ENCODE measurements around the gene C18orf63. TPM values are rescaled to one million over a fixed set of nuclear protein-coding genes. Genes with fewer than 3 reads are reported as not detected.

Gene C18orf63
- total RNA-seq, 2 donors from 2014 or later, result not detected

GRCh38 chr18:74273394-74273793 lies 42.2 kb upstream of the C18orf63 start:
- no peak for DNase-seq (ENCODE audit: low spot score)
- no peak for TF ChIP-seq CTCF (IDR thresholded peaks at IDR 0.05)
- ATAC-seq (ENCODE audit: insufficient number of reproducible peaks, low FRiP score, low read depth), result no peak
- Histone ChIP-seq H3K9me3 (no peaks in the 10 kb centered on the region), H3K27me3 (replicated peaks; ENCODE audit: insufficient read depth) (no peaks in the 10 kb centered on the region), H3K4me1 (ENCODE audit: control insufficient read depth in 1 of 2, low read depth in 2 of 2) (no peaks in the 10 kb centered on the region), H3K4me3 (no peak overlapping the region), H3K36me3 (peaks cover 3% of the 10 kb centered on the region), H3K27ac (no peak overlapping the region)

- H3K36me3 ChIP-seq, result peaks cover 3% of the 10 kb centered on the region
- H3K27ac ChIP-seq, result no peak overlapping the region
- no peak for TF ChIP-seq CTCF (IDR thresholded peaks at IDR 0.05)
- DNase-seq (ENCODE audit: low spot score) (no peak), ATAC-seq (ENCODE audit: insufficient number of reproducible peaks, low FRiP score, low read depth) (no peak)
- H3K27me3 ChIP-seq (replicated peaks; ENCODE audit: insufficient read depth), result no peaks in the 10 kb centered on the region
- no peaks in the 10 kb centered on the region for H3K4me1 ChIP-seq (ENCODE audit: control insufficient read depth in 1 of 2, low read depth in 2 of 2)
- no peak overlapping the region for H3K4me3 ChIP-seq
- H3K9me3 ChIP-seq, result no peaks in the 10 kb centered on the region
Measured at GRCh38 chr18:74274700-74275099, 40.9 kb upstream of the C18orf63 start.

GRCh38 chr18:74275736-74276135 lies 39.9 kb upstream of the C18orf63 start:
- peaks cover 3% of the 10 kb centered on the region for H3K36me3 ChIP-seq
- no peak for TF ChIP-seq CTCF (IDR thresholded peaks at IDR 0.05)
- no peaks in the 10 kb centered on the region for H3K27me3 ChIP-seq (replicated peaks; ENCODE audit: insufficient read depth)
- no peak overlapping the region for H3K27ac ChIP-seq
- H3K4me1 ChIP-seq (ENCODE audit: control insufficient read depth in 1 of 2, low read depth in 2 of 2), result no peaks in the 10 kb centered on the region
- no peak for DNase-seq (ENCODE audit: low spot score)
- H3K9me3 ChIP-seq, result no peaks in the 10 kb centered on the region
- no peak for ATAC-seq (ENCODE audit: insufficient number of reproducible peaks, low FRiP score, low read depth)
- H3K4me3 ChIP-seq, result no peak overlapping the region

GRCh38 chr18:74276609-74277008 lies 39.0 kb upstream of the C18orf63 start:
- H3K9me3 ChIP-seq, result no peaks in the 10 kb centered on the region
- DNase-seq (ENCODE audit: low spot score), result no peak
- H3K27me3 ChIP-seq (replicated peaks; ENCODE audit: insufficient read depth), result no peaks in the 10 kb centered on the region
- H3K4me1 ChIP-seq (ENCODE audit: control insufficient read depth in 1 of 2, low read depth in 2 of 2), result no peaks in the 10 kb centered on the region
- peaks cover 3% of the 10 kb centered on the region for H3K36me3 ChIP-seq
- H3K27ac ChIP-seq, result no peak overlapping the region
- H3K4me3 ChIP-seq, result no peak overlapping the region
- no peak for ATAC-seq (ENCODE audit: insufficient number of reproducible peaks, low FRiP score, low read depth)
- no peak for TF ChIP-seq CTCF (IDR thresholded peaks at IDR 0.05)

GRCh38 chr18:74277296-74277695 lies 38.3 kb upstream of the C18orf63 start:
- Histone ChIP-seq H3K9me3 (no peaks in the 10 kb centered on the region), H3K4me1 (ENCODE audit: control insufficient read depth in 1 of 2, low read depth in 2 of 2) (no peaks in the 10 kb centered on the region), H3K36me3 (no peaks in the 10 kb centered on the region), H3K27ac (no peak overlapping the region), H3K27me3 (replicated peaks; ENCODE audit: insufficient read depth) (no peaks in the 10 kb centered on the region), H3K4me3 (no peak overlapping the region)
- ATAC-seq (ENCODE audit: insufficient number of reproducible peaks, low FRiP score, low read depth) (no peak), DNase-seq (ENCODE audit: low spot score) (no peak)
- TF ChIP-seq CTCF (IDR thresholded peaks at IDR 0.05), result no peak

Measured in thoracic aorta (tissue), 2 donors.